K562 (cell line): ENCODE results near the gene TLR8. TPM values are rescaled to one million over a fixed set of nuclear protein-coding genes. Genes with fewer than 3 reads are reported as not detected.
"Not testable (repeated sequence)": the region's sequence is repeated elsewhere in the genome, so short reads cannot be mapped to it uniquely, and the experiment has no call there.

ENCODE experiments used
- ATAC-seq: fragments of 200-7000 bp; cut with Tn5 transposase; 3 replicates; pipeline ENCODE4 v1.9.1; 2020; ENCODE audit warnings: moderate library complexity
- BruUV-seq: library from RNA; stranded (reverse); fragments of 400-500 nt; replicated peaks from 2 replicates; lab custom pipeline; 2021; lab: Mats Ljungman, UMichigan
- CTCF ChIA-PET: fragments of 300-600 bp; formaldehyde crosslinking; extraction: SDS; loops from one replicate; lab custom pipeline; 2021; ENCODE audit warnings: low intra/inter-chr PET ratio; lab: Yijun Ruan, JAX
- POLR2A ChIA-PET: fragments of 300-600, 350-650 bp; sonication (Branson Sonifier 250); formaldehyde crosslinking; extraction: SDS; loops from one replicate; lab custom pipeline; 2021; ENCODE audit warnings: antibody characterized with exemption, inconsistent platforms; lab: Yijun Ruan, JAX
- DNase-seq, 4 experiments: peaks; one replicate each; pipeline versions ENCODE4 v3.0.0 to v3.0.0-alpha.2; 2011 to 2018; ENCODE audit warnings: low spot score in 3 of 4, mixed read lengths in 3 of 4; ENCODE audit errors: extremely low read depth in 1 of 4
- FAIRE-seq: peaks from 2 replicates; lab custom pipeline; 2011; peaks lifted over from hg19 to GRCh38; lab: Jason Lieb, UNC
- H2AFZ ChIP-seq: 2 replicates; pipeline ENCODE4 v1.6.0; 2011; ENCODE audit warnings: low read depth, low read length, control low read depth, inconsistent platforms
- H3K27ac ChIP-seq: fragments of 200-600 bp; 3 replicates; pipeline ENCODE4 v1.8.0; 2011; ENCODE audit warnings: low read depth, mild to moderate bottlenecking, control low read depth, inconsistent platforms, low read length, moderate library complexity, mixed read lengths; ENCODE audit errors: extremely low read depth
- H3K27me3 ChIP-seq, 2 experiments: fragments of 300-600 bp in 1 of 2; 2 replicates in 1 of 2; 3 replicates in 1 of 2; pipeline versions ENCODE4 v1.6.0 to v1.8.0; 2011; ENCODE audit warnings: inconsistent platforms in 2 of 2, low read length in 2 of 2, mild to moderate bottlenecking in 1 of 2, mixed read lengths in 1 of 2, moderate library complexity in 1 of 2; ENCODE audit not compliant: control insufficient read depth in 2 of 2, insufficient read depth in 2 of 2
- H3K36me3 ChIP-seq: fragments of 300-600 bp; 3 replicates; pipeline ENCODE4 v1.8.0; 2011; ENCODE audit warnings: mild to moderate bottlenecking, low read length, inconsistent platforms; ENCODE audit not compliant: control insufficient read depth, insufficient read depth
- H3K4me1 ChIP-seq, 2 experiments: fragments of 200-600 bp in 1 of 2; replicated peaks in 1 of 2; 2 replicates in 1 of 2; 3 replicates in 1 of 2; pipeline versions ENCODE4 v1.5.1 to v1.8.0; 2011; ENCODE audit warnings: inconsistent platforms in 2 of 2, low read length in 2 of 2, mild to moderate bottlenecking in 1 of 2, mixed read lengths in 1 of 2, moderate library complexity in 1 of 2; ENCODE audit not compliant: control insufficient read depth in 2 of 2, insufficient read depth in 2 of 2
- H3K4me2 ChIP-seq: 2 replicates; pipeline ENCODE4 v1.6.1; 2011; ENCODE audit warnings: low read length, control low read depth, inconsistent platforms, mixed read lengths; ENCODE audit not compliant: insufficient read depth
- H3K4me3 ChIP-seq: fragments of 200-600 bp; sonication (generic), shearing (Covaris generic); 2 replicates; pipeline ENCODE4 v1.5.1; 2016; ENCODE audit warnings: control low read depth, inconsistent platforms
- H3K79me2 ChIP-seq: fragments of 200-600 bp; 3 replicates; pipeline ENCODE4 v1.8.0; 2011; ENCODE audit warnings: low read length, inconsistent platforms; ENCODE audit not compliant: control insufficient read depth, insufficient read depth
- H3K9ac ChIP-seq, 2 experiments: 2 replicates each; pipeline versions ENCODE4 v1.6.0 to v1.6.1; 2011; ENCODE audit warnings: low read depth in 2 of 2, low read length in 2 of 2, control low read depth in 1 of 2, inconsistent platforms in 1 of 2, mild to moderate bottlenecking in 1 of 2, mixed read lengths in 1 of 2; ENCODE audit not compliant: insufficient read depth in 1 of 2
- H3K9me1 ChIP-seq: one replicate; pipeline ENCODE4 v1.6.0; 2011; ENCODE audit warnings: inconsistent platforms, mild to moderate bottlenecking, low read length, moderate library complexity; ENCODE audit not compliant: control insufficient read depth, insufficient read depth
- H3K9me3 ChIP-seq: replicated peaks from 2 replicates; pipeline ENCODE4 v1.5.1; 2011; ENCODE audit warnings: low read depth, low read length, inconsistent platforms; ENCODE audit not compliant: control insufficient read depth, insufficient read depth
- H4K20me1 ChIP-seq: replicated peaks from 2 replicates; pipeline ENCODE4 v1.6.1; 2011; ENCODE audit warnings: low read length, inconsistent platforms, mixed read lengths; ENCODE audit not compliant: control insufficient read depth, insufficient read depth
- ADNP ChIP-seq: fragments of 200-800 bp; sonication (Bioruptor generic); IDR thresholded peaks from 2 replicates; pipeline ENCODE4 v1.6.1; 2016; ENCODE audit warnings: missing genetic modification characterization, missing compliant biosample characterization
- ZFP36 ChIP-seq: fragments of 150-350 bp; IDR thresholded peaks from 2 replicates; pipeline ENCODE4 v1.6.1; 2018; ENCODE audit warnings: low read length, low read depth; ENCODE audit not compliant: partially characterized antibody
- WGBS: fragments of 100-300 bp; shearing (Covaris generic); methylation state at CpG from one replicate; pipeline ENCODE4 v1.1.6; 2016; ENCODE audit warnings: low coverage, mixed read lengths; ENCODE audit not compliant: insufficient coverage; ENCODE audit errors: missing lambda C conversion rate; 5-methylcytosine and 5-hydroxymethylcytosine counted together
- in situ Hi-C: fragments of 300-500 bp; cut with MboI; formaldehyde crosslinking; loops from 4 replicates; pipeline ENCODE4 v1.15.0; 2018; ENCODE audit warnings: inconsistent platforms, mixed read lengths
- intact Hi-C: fragments of 100-400 bp; cut with micrococcal nuclease; formaldehyde crosslinking; loops from 2 replicates; pipeline ENCODE4 v1.14.2; 2022
- polyA plus RNA-seq, 8 experiments: library from polyadenylated mRNA; depleted of rRNA in 4 of 8; stranded (reverse) in 5 of 8; unstranded in 3 of 8; fragments of >200 nt; fragmentation: Nextera tagmentation in 2 of 8; fragmentation: Illumina TruSeq in 1 of 8; extraction: Ambion mirVana in 2 of 8; extraction: Trizol in 1 of 8; gene quantifications; 2 replicates each; pipeline versions ENCODE4 v1.2.1 to v1.2.3, GENCODE V29; 2011 to 2014; ENCODE audit warnings: inconsistent platforms in 1 of 8, missing spikeins in 1 of 8
- total RNA-seq, 7 experiments: library from RNA; depleted of rRNA in 6 of 7; stranded (reverse); fragments of >200 nt in 6 of 7; fragmentation: Illumina TruSeq in 2 of 7; extraction: Trizol in 2 of 7; gene quantifications; 2 replicates each; pipeline versions ENCODE4 v1.2.1 to v1.2.3, GENCODE V29; 2011 to 2021; ENCODE audit warnings: low replicate concordance in 1 of 7

Gene TLR8
- total and polyA plus RNA-seq, 9 of the 15 experiments (the other 6 are each of a cell fraction or from before 2014, with no cell fraction given) = not detected

GRCh38 chrX:12936947-12937346 lies 30.5 kb downstream of the TLR8 start:
- intact Hi-C loops (no loop called here), in situ Hi-C loops (no loop called here)
- H3K4me3 ChIP-seq = no peak overlapping the region
- H3K27ac ChIP-seq = no peak overlapping the region
- H3K79me2 ChIP-seq = no peaks in the 10 kb centered on the region
- DNase-seq = no peak
- no peaks in the 10 kb centered on the region for H3K36me3 ChIP-seq
- no peaks in the 10 kb centered on the region for H4K20me1 ChIP-seq
- ATAC-seq = no peak
- CTCF ChIA-PET = interaction anchor here (0.7 kb wide), 1 partner anchor 119 kb away, joined by 3 read pairs; no protein-coding TSS in a partner anchor
- H3K9ac ChIP-seq = no peak overlapping the region
- no peak for FAIRE-seq
- H3K9me3 ChIP-seq = no peaks in the 10 kb centered on the region
- no peak overlapping the region for H3K4me2 ChIP-seq
- TF ChIP-seq ZFP36 (peak; percentile 6), ADNP (tag) (no peak)
- no TSS peak for BruUV-seq
- no peak overlapping the region for H2AFZ ChIP-seq
- no peaks in the 10 kb centered on the region for H3K27me3 ChIP-seq
- WGBS = no CpG with 5 or more reads among the region's 1 CpG
- no peaks in the 10 kb centered on the region for H3K4me1 ChIP-seq
- H3K9me1 ChIP-seq = no peaks in the 10 kb centered on the region
- POLR2A ChIA-PET = no interaction called here

- FAIRE-seq, H3K4me1 ChIP-seq, in situ Hi-C loops, CTCF ChIA-PET, H2AFZ ChIP-seq, H3K27ac ChIP-seq, H3K4me3 ChIP-seq, H3K79me2 ChIP-seq, DNase-seq, BruUV-seq, ATAC-seq, intact Hi-C loops, H3K27me3 ChIP-seq, H3K9me3 ChIP-seq, H3K9ac ChIP-seq, H3K4me2 ChIP-seq, H3K9me1 ChIP-seq, H3K36me3 ChIP-seq, H4K20me1 ChIP-seq, POLR2A ChIA-PET: not testable (repeated sequence)
- 80% methylated on average over 1 of the region's 9 CpGs for WGBS
Observed at GRCh38 chrX:12940471-12940870, 34.1 kb downstream of the TLR8 start.
